HepG2 (cell line): ENCODE data around the gene RNASE4. TPM values are rescaled to one million over a fixed set of nuclear protein-coding genes. Genes with fewer than 3 reads are reported as not detected.
A peak's percentile ranks its signal among the peaks of the same experiment; 100 is the strongest.

Experiments
- ARID4A ChIP-seq: sonication (generic); formaldehyde crosslinking; IDR thresholded peaks from 2 replicates; pipeline ENCODE4 v1.5.0; 2020; ENCODE audit warnings: mild to moderate bottlenecking, missing genetic modification reagents, borderline replicate concordance
- ASH2L ChIP-seq: fragments of 300-600, 200-600 bp; sonication (generic); IDR thresholded peaks from 2 replicates; pipeline ENCODE4 v1.7.0; 2017; ENCODE audit warnings: low read depth, mild to moderate bottlenecking, moderate library complexity, mixed read lengths, low read length; ENCODE audit not compliant: insufficient read length
- FUBP1 ChIP-seq: sonication (generic); formaldehyde crosslinking; IDR thresholded peaks from 2 replicates; pipeline ENCODE4 v1.5.1; 2020; ENCODE audit warnings: missing genetic modification reagents, mild to moderate bottlenecking, borderline replicate concordance
- GFI1 ChIP-seq: sonication (generic); formaldehyde crosslinking; IDR thresholded peaks from 2 replicates; pipeline ENCODE4 v1.5.0; 2020; ENCODE audit warnings: missing genetic modification reagents, mild to moderate bottlenecking, borderline replicate concordance
- JUN ChIP-seq: sonication (generic); formaldehyde crosslinking; IDR thresholded peaks from 2 replicates; pipeline ENCODE4 v1.4.0; 2020; ENCODE audit warnings: mild to moderate bottlenecking, missing genetic modification reagents
- KLF15 ChIP-seq: sonication (generic); formaldehyde crosslinking; IDR thresholded peaks from 2 replicates; pipeline ENCODE4 v1.8.1; 2023; ENCODE audit warnings: borderline replicate concordance, mild to moderate bottlenecking, inconsistent platforms, missing genetic modification reagents, mixed read lengths
- MAFG ChIP-seq: sonication (generic); formaldehyde crosslinking; IDR thresholded peaks from 2 replicates; pipeline ENCODE4 v1.5.1; 2020; ENCODE audit warnings: mild to moderate bottlenecking, missing genetic modification reagents
- NFKBIZ ChIP-seq: IDR thresholded peaks from 2 replicates; pipeline ENCODE4 v1.6.1; 2018; ENCODE audit warnings: missing genetic modification reagents, missing compliant biosample characterization
- PRDM15 ChIP-seq: sonication (generic); formaldehyde crosslinking; IDR thresholded peaks from 2 replicates; pipeline ENCODE4 v1.4.0; 2020; ENCODE audit warnings: missing genetic modification reagents
- RARA ChIP-seq: IDR thresholded peaks from 2 replicates; pipeline ENCODE4 v1.6.1; 2016; ENCODE audit warnings: missing genetic modification reagents, missing compliant biosample characterization
- ZBTB7A ChIP-seq: sonication (generic); formaldehyde crosslinking; IDR thresholded peaks from 2 replicates; pipeline ENCODE4 v1.8.0; 2022; ENCODE audit warnings: mild to moderate bottlenecking, missing genetic modification reagents
- ZNF337 ChIP-seq: sonication (generic); formaldehyde crosslinking; IDR thresholded peaks from 2 replicates; pipeline ENCODE4 v1.5.1; 2020; ENCODE audit warnings: missing genetic modification reagents, low read depth, mild to moderate bottlenecking, borderline replicate concordance
- ZNF549 ChIP-seq: sonication (generic); formaldehyde crosslinking; IDR thresholded peaks from 2 replicates; pipeline ENCODE4 v1.5.0; 2020; ENCODE audit warnings: missing genetic modification reagents
- ZNF644 ChIP-seq: IDR thresholded peaks from 2 replicates; pipeline ENCODE4 v1.6.1; 2016; ENCODE audit warnings: low read depth
- ZNF724P ChIP-seq: sonication (generic); formaldehyde crosslinking; IDR thresholded peaks from 2 replicates; pipeline ENCODE4 v1.8.0; 2022; ENCODE audit warnings: missing genetic modification reagents, borderline replicate concordance
- ZNF879 ChIP-seq: sonication (generic); formaldehyde crosslinking; IDR thresholded peaks from 2 replicates; pipeline ENCODE4 v1.8.1; 2023; ENCODE audit warnings: missing genetic modification reagents
- ZSCAN29 ChIP-seq: sonication (generic); formaldehyde crosslinking; conservative IDR thresholded peaks from 2 replicates; pipeline ENCODE4 v1.4.0; 2020; ENCODE audit warnings: mild to moderate bottlenecking, missing genetic modification reagents
- polyA plus RNA-seq, 8 experiments: library from polyadenylated mRNA; depleted of rRNA in 3 of 8; stranded (reverse) in 7 of 8; unstranded in 1 of 8; fragments of >200 nt; fragmentation: Illumina TruSeq in 4 of 8; extraction: Trizol in 4 of 8; gene quantifications; 2 replicates each; pipeline versions ENCODE4 v1.2.1 to v1.2.3, GENCODE V29; 2011 to 2016; ENCODE audit warnings: low read depth in 4 of 8, missing spikeins in 1 of 8, mixed read lengths in 1 of 8; ENCODE audit not compliant: insufficient read depth in 1 of 8
- total RNA-seq, 5 experiments: library from RNA; depleted of rRNA; stranded (reverse); fragments of >200 nt; fragmentation: Illumina TruSeq; extraction: Trizol; gene quantifications; 2 replicates each; pipeline ENCODE4 v1.2.3, GENCODE V29; 2016; ENCODE audit warnings: low read depth in 1 of 5
- TF ChIP-seq, protein P1 (sequence below): sonication (generic); formaldehyde crosslinking; IDR thresholded peaks from 2 replicates; pipeline ENCODE4 v1.4.0; 2020; ENCODE audit warnings: missing genetic modification reagents

Gene RNASE4
- total and polyA plus RNA-seq, 2 of the 13 experiments (the other 11 are each of a cell fraction or from before 2014, with no cell fraction given), result 109 to 983 TPM

- TF ChIP-seq ARID4A, result no peak; the same call in 1 of the 2 replicates
- TF ChIP-seq ZSCAN29 (CRISPR knock-in tag), result no peak
- no peak; the same call in 1 of the 2 replicates for TF ChIP-seq ZNF644
- 0 out of 2 replicates have a peak, but pooled peaks have one; percentile 25 for TF ChIP-seq NFKBIZ (CRISPR knock-in tag)
- TF ChIP-seq ASH2L, result peak; percentile 73
- TF ChIP-seq ZNF879 (CRISPR knock-in tag), result no peak
- no peak; the same call in 1 of the 2 replicates for TF ChIP-seq FUBP1 (CRISPR knock-in tag)
- TF ChIP-seq KLF15, result no peak
- TF ChIP-seq, protein P1, sequence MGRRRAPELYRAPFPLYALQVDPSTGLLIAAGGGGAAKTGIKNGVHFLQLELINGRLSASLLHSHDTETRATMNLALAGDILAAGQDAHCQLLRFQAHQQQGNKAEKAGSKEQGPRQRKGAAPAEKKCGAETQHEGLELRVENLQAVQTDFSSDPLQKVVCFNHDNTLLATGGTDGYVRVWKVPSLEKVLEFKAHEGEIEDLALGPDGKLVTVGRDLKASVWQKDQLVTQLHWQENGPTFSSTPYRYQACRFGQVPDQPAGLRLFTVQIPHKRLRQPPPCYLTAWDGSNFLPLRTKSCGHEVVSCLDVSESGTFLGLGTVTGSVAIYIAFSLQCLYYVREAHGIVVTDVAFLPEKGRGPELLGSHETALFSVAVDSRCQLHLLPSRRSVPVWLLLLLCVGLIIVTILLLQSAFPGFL (CRISPR knock-in tag), result no peak
- no peak for TF ChIP-seq ZNF549 (CRISPR knock-in tag)
- no peak for TF ChIP-seq JUN (CRISPR knock-in tag)
- no peak for TF ChIP-seq ZNF724P (CRISPR knock-in tag)
- no peak for TF ChIP-seq PRDM15 (CRISPR knock-in tag)
- no peak for TF ChIP-seq MAFG (CRISPR knock-in tag)
- no peak for TF ChIP-seq ZNF337 (CRISPR knock-in tag)
- no peak for TF ChIP-seq GFI1 (CRISPR knock-in tag)
- TF ChIP-seq ZBTB7A, result no peak
- TF ChIP-seq RARA (CRISPR knock-in tag), result peak; percentile 98
Measured at GRCh38 chr14:20671597-20672283, 12.6 kb upstream of the RNASE4 start (continued).
